GM12878 (cell line): Measurements from ENCODE around the gene RIOX2. TPM values are rescaled to one million over a fixed set of nuclear protein-coding genes. Genes with fewer than 3 reads are reported as not detected.

Experiments used
- ATAC-seq: fragments of 200-7000 bp; cut with Tn5 transposase; 3 replicates; pipeline ENCODE4 v1.9.1; 2020; ENCODE audit warnings: mild to moderate bottlenecking, moderate library complexity
- BruUV-seq: library from RNA; stranded (reverse); fragments of 400-500 nt; replicated peaks from 2 replicates; lab custom pipeline; 2021; lab: Mats Ljungman, UMichigan
- CTCF ChIA-PET: fragments of 300-600 bp; sonication (Branson Sonifier 250); formaldehyde crosslinking; extraction: SDS; loops from one replicate; lab custom pipeline; 2021; ENCODE audit warnings: inconsistent platforms; lab: Yijun Ruan, JAX
- POLR2A ChIA-PET: fragments of 350-600 bp; formaldehyde crosslinking; extraction: SDS; loops from one replicate; lab custom pipeline; 2021; ENCODE audit warnings: inconsistent platforms; lab: Charles Lee
- RAD21 ChIA-PET: fragments of 300-600 bp; sonication (Branson Sonifier 250); formaldehyde crosslinking; loops from one replicate; lab custom pipeline; 2023; ENCODE audit warnings: antibody characterized with exemption; ENCODE audit not compliant: unreplicated experiment; lab: Charles Lee
- SMC1A ChIA-PET: fragments of 300-600 bp; sonication (Branson Sonifier 250); formaldehyde crosslinking; loops from one replicate; lab custom pipeline; 2023; ENCODE audit not compliant: unreplicated experiment, uncharacterized antibody; lab: Charles Lee
- DNase-seq: peaks from one replicate; pipeline ENCODE4 v3.0.0-alpha.2; 2011; ENCODE audit warnings: low read depth, low spot score
- FAIRE-seq: peaks from 3 replicates; lab custom pipeline; 2011; peaks lifted over from hg19 to GRCh38; lab: Jason Lieb, UNC
- H2AFZ ChIP-seq: 2 replicates; pipeline ENCODE4 v1.6.0; 2011; ENCODE audit warnings: low read depth, low read length, control low read depth; ENCODE audit not compliant: control insufficient read depth
- H3K27ac ChIP-seq: 2 replicates; pipeline ENCODE4 v1.5.1; 2011; ENCODE audit warnings: control low read depth; ENCODE audit not compliant: control insufficient read depth, insufficient read depth
- H3K27me3 ChIP-seq, 2 experiments: replicated peaks in 1 of 2; 2 replicates each; pipeline versions ENCODE4 v1.6.0 to v1.6.1; 2011; ENCODE audit warnings: low read length in 1 of 2; ENCODE audit not compliant: control insufficient read depth in 2 of 2, insufficient read depth in 2 of 2
- H3K36me3 ChIP-seq, 2 experiments: 2 replicates each; pipeline ENCODE4 v1.5.1; 2011; ENCODE audit warnings: low read length in 1 of 2; ENCODE audit not compliant: control insufficient read depth in 2 of 2, insufficient read depth in 2 of 2
- H3K4me1 ChIP-seq: 2 replicates; pipeline ENCODE4 v1.6.1; 2011; ENCODE audit warnings: mild to moderate bottlenecking, low read length, moderate library complexity, mixed read lengths; ENCODE audit not compliant: control insufficient read depth, insufficient read depth
- H3K4me2 ChIP-seq: 2 replicates; pipeline ENCODE4 v1.6.0; 2011; ENCODE audit warnings: control low read depth; ENCODE audit not compliant: control insufficient read depth, insufficient read depth
- H3K4me3 ChIP-seq: fragments of 200-600 bp; sonication (generic); 2 replicates; pipeline ENCODE4 v1.5.1; 2016
- H3K79me2 ChIP-seq: 2 replicates; pipeline ENCODE4 v1.6.0; 2011; ENCODE audit warnings: low read length; ENCODE audit not compliant: control insufficient read depth, insufficient read depth
- H3K9ac ChIP-seq: 2 replicates; pipeline ENCODE4 v1.8.0; 2011; ENCODE audit warnings: low read length, control low read depth, mixed read lengths; ENCODE audit not compliant: control insufficient read depth, insufficient read depth
- H3K9me3 ChIP-seq: replicated peaks from 3 replicates; pipeline ENCODE4 v1.5.1; 2011; ENCODE audit warnings: mild to moderate bottlenecking, low read length; ENCODE audit not compliant: control insufficient read depth, insufficient read depth
- H4K20me1 ChIP-seq: 2 replicates; pipeline ENCODE4 v1.6.0; 2011; ENCODE audit not compliant: control insufficient read depth, insufficient read depth
- CHD2 ChIP-seq: IDR thresholded peaks from 2 replicates; pipeline ENCODE4 v1.6.1; 2011; ENCODE audit warnings: low read depth, low read length, improper control_type of control experiment, borderline replicate concordance
- CREM ChIP-seq: IDR thresholded peaks from 2 replicates; pipeline ENCODE4 v1.6.1; 2014; ENCODE audit warnings: antibody characterized with exemption, low read depth
- CTCF ChIP-seq, 3 experiments: IDR thresholded peaks in 2 of 3; conservative IDR thresholded peaks in 1 of 3; 2 replicates each; pipeline ENCODE4 v1.5.1; 2011; ENCODE audit warnings: low read depth in 3 of 3, low read length in 3 of 3, mild to moderate bottlenecking in 3 of 3, control low read depth in 2 of 3, moderate library complexity in 2 of 3, inconsistent platforms in 1 of 3, mixed read lengths in 1 of 3; ENCODE audit not compliant: control insufficient read depth in 2 of 3, insufficient read depth in 1 of 3; ENCODE audit errors: extremely low read depth in 1 of 3
- MEF2A ChIP-seq: IDR thresholded peaks from 2 replicates; pipeline ENCODE4 v1.6.1; 2011; ENCODE audit warnings: low read depth, mild to moderate bottlenecking, low read length, moderate library complexity; ENCODE audit not compliant: insufficient read depth
- RELA ChIP-seq: fragments of 450-650 bp; IDR thresholded peaks from 2 replicates; pipeline ENCODE4 v1.8.0; 2014; ENCODE audit warnings: borderline replicate concordance; ENCODE audit not compliant: partially characterized antibody
- TBL1XR1 ChIP-seq: IDR thresholded peaks from 2 replicates; pipeline ENCODE4 v1.6.1; 2012; ENCODE audit warnings: low read depth, low read length, improper control_type of control experiment
- ZNF24 ChIP-seq: fragments of 450-650 bp; IDR thresholded peaks from 2 replicates; pipeline ENCODE4 v1.6.1; 2017; ENCODE audit warnings: antibody characterized with exemption, mild to moderate bottlenecking
- WGBS: methylation state at CpG from one replicate; pipeline ENCODE4 v1.1.6; 2016; ENCODE audit warnings: low lambda C conversion rate; ENCODE audit not compliant: insufficient replicate concordance, insufficient coverage; ENCODE audit errors: missing lambda C conversion rate; 5-methylcytosine and 5-hydroxymethylcytosine counted together
- in situ Hi-C: fragments of 300-500 bp; cut with MboI; formaldehyde crosslinking; loops from 9 replicates; pipeline ENCODE4 v1.14.3; 2018; ENCODE audit warnings: mixed read lengths
- intact Hi-C: fragments of 100-400 bp; cut with micrococcal nuclease; formaldehyde crosslinking; loops from one replicate; pipeline ENCODE4 v1.14.2; 2022; ENCODE audit not compliant: unreplicated experiment
- polyA plus RNA-seq, 11 experiments: library from polyadenylated mRNA; depleted of rRNA in 4 of 11; unstranded in 6 of 11; stranded (reverse) in 5 of 11; fragments of >200 nt; fragmentation: Nextera tagmentation in 4 of 11; fragmentation: Illumina TruSeq in 1 of 11; extraction: Ambion mirVana in 4 of 11; extraction: Trizol in 1 of 11; gene quantifications; 1 replicate in 1 of 11; 2 replicates in 10 of 11; pipeline versions ENCODE4 v1.2.1 to v1.2.3, GENCODE V29; 2011 to 2016; ENCODE audit warnings: inconsistent platforms in 2 of 11, missing spikeins in 2 of 11, low read depth in 1 of 11
- total RNA-seq, 4 experiments: library from RNA; depleted of rRNA in 3 of 4; stranded (reverse); fragments of >200 nt in 3 of 4; fragmentation: Illumina TruSeq in 1 of 4; extraction: Trizol in 1 of 4; gene quantifications; 2 replicates each; pipeline versions ENCODE4 v1.2.1 to v1.2.3, GENCODE V29; 2013 to 2021

The RIOX2 gene
- total and polyA plus RNA-seq, 10 of the 15 experiments (the other 5 are each of a cell fraction or from before 2014, with no cell fraction given) = 24.1 to 52.6 (median 44.0) TPM

- no TSS peak for BruUV-seq
- Histone ChIP-seq H3K9ac (no peak overlapping the region), H3K4me2 (no peak overlapping the region), H3K4me3 (no peak overlapping the region), H3K4me1 (no peaks in the 10 kb centered on the region), H3K79me2 (peaks cover 53% of the 10 kb centered on the region), H2AFZ (no peak overlapping the region), H3K27me3 (no peaks in the 10 kb centered on the region), H3K27ac (no peak overlapping the region), H3K9me3 (no peaks in the 10 kb centered on the region), H4K20me1 (no peaks in the 10 kb centered on the region), H3K36me3 (peaks cover 0 to 9% of the 10 kb centered on the region in 2 experiments; a peak in 1 of 4 replicates)
- ATAC-seq = no peak
- no peak for TF ChIP-seq MEF2A
- no peak for TF ChIP-seq RELA
- no peak for TF ChIP-seq CREM
- no peak for TF ChIP-seq ZNF24
- no peak for TF ChIP-seq TBL1XR1
- TF ChIP-seq CTCF (IDR thresholded peaks at IDR 0.05 in 2 of 3, conservative IDR thresholded peaks at IDR 0.05 in 1 of 3; ENCODE audit: control insufficient read depth in 2 of 3, extremely low read depth in 1 of 3, insufficient read depth in 1 of 3, low read depth in 3 of 3, low read length in 3 of 3) = 0 out of 6 replicates have a peak, but pooled peaks of 1 of the 3 experiments have one; percentile 8
- TF ChIP-seq CHD2 = no peak
- over 99% methylated on average over 8 of the region's 8 CpGs for WGBS
- SMC1A ChIA-PET = interaction anchor here (0.7 to 2.0 kb wide), 4 partner anchors 8 to 162 kb away, joined by 3 to 5 read pairs (median 4); no protein-coding TSS in a partner anchor
- RAD21 ChIA-PET = interaction anchor here (0.6 kb wide), 1 partner anchor 377 kb away, joined by 3 read pairs; no protein-coding TSS in a partner anchor
- in situ Hi-C loops (no loop called here), intact Hi-C loops (no loop called here)
- CTCF ChIA-PET = interaction anchor here (0.7 to 1.2 kb wide), 2 partner anchors 54 to 150 kb away, joined by 3 to 5 read pairs; no protein-coding TSS in a partner anchor
- no peak for FAIRE-seq
- POLR2A ChIA-PET = no interaction called here
- no peak for DNase-seq
Observed at GRCh38 chr3:97967966-97968365, 4.3 kb downstream of the RIOX2 start.
